ENCODE measurements around the gene IRGQ.

Gene IRGQ, protein sequence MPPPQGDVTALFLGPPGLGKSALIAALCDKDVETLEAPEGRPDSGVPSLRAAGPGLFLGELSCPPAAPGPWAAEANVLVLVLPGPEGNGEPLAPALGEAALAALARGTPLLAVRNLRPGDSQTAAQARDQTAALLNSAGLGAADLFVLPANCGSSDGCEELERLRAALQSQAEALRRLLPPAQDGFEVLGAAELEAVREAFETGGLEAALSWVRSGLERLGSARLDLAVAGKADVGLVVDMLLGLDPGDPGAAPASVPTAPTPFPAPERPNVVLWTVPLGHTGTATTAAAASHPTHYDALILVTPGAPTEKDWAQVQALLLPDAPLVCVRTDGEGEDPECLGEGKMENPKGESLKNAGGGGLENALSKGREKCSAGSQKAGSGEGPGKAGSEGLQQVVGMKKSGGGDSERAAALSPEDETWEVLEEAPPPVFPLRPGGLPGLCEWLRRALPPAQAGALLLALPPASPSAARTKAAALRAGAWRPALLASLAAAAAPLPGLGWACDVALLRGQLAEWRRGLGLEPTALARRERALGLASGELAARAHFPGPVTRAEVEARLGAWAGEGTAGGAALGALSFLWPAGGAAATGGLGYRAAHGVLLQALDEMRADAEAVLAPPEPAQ

DNA sequence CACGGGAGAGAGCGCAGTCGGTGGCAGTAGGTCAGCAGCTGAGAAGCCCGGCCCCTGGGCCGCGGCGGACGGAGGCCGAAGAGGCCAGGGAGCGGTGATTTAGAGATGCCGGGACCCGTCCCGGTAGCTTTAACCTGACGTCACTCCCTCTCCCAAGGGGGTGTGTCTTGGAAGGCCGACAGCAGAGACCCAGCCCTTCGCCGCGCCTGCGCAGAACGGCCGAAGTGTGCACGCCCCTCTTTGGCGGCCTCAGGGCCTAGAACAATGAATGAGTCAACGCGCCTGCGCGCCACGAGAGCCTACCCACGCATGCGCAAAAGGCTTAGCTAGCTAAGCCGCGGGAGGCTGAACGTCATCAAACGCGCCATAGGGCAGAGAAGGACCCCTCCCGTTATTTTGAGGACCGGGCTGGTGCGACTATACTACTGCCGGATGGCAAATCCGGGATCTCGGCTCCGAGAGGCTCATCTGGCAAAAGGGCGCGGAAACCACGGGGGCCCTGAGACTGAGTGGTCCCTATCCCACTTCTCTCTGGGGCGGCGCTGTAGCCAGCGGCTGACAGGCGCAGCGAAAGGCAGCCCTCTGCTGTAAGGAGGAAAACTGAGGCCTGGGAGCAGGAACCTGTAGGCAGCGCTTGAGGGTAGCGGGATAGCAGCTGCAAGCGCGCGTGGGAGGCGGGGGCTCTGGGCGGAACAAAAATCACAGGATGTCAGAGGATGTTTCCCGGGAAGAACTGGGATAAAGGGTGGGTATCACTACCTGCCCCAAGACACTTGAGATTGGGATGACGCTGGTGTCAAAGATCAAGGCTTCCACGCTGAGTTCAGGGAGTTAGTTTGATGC is at the start of gene IRGQ, which contains the start of gene ZNF576:
IRGQ (minus strand) TSS at position 136 of the 843 bp plus-strand sequence. CDS start 796 bp downstream, outside the sequence.
ZNF576 (plus strand) TSS at position 597 of the 843 bp plus-strand sequence. CDS start 514 bp downstream, outside the sequence.
- Histone ChIP-seq H4K20me1 (ENCODE audit: insufficient read depth) (no peaks in the 10 kb centered on the region), H3K36me3 (ENCODE audit: insufficient read depth) (no peaks in the 10 kb centered on the region), H2AFZ (ENCODE audit: low read depth) (peak within 1 kb of the TSS; percentile 81), H3K4me1 (ENCODE audit: low read depth, poor library complexity, severe bottlenecking) (peaks cover 14% of the 10 kb centered on the region), H3K4me2 (peak within 1 kb of the TSS; percentile 89), H3K27me3 (ENCODE audit: insufficient read depth, low read depth) (no peaks in the 10 kb centered on the region), H3K79me2 (ENCODE audit: insufficient read depth, low read depth) (peaks cover 35% of the 10 kb centered on the region), H3K9ac (peak within 1 kb of the TSS; percentile 95), H3K27ac (peak within 1 kb of the TSS; percentile 93), H3K4me3 (IDR thresholded peaks at IDR 0.05; ENCODE audit: insufficient read depth, low read depth, low read length) (peak within 1 kb of the TSS; percentile 56)
- TF ChIP-seq, protein P1, sequence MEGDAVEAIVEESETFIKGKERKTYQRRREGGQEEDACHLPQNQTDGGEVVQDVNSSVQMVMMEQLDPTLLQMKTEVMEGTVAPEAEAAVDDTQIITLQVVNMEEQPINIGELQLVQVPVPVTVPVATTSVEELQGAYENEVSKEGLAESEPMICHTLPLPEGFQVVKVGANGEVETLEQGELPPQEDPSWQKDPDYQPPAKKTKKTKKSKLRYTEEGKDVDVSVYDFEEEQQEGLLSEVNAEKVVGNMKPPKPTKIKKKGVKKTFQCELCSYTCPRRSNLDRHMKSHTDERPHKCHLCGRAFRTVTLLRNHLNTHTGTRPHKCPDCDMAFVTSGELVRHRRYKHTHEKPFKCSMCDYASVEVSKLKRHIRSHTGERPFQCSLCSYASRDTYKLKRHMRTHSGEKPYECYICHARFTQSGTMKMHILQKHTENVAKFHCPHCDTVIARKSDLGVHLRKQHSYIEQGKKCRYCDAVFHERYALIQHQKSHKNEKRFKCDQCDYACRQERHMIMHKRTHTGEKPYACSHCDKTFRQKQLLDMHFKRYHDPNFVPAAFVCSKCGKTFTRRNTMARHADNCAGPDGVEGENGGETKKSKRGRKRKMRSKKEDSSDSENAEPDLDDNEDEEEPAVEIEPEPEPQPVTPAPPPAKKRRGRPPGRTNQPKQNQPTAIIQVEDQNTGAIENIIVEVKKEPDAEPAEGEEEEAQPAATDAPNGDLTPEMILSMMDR (conservative IDR thresholded peaks at IDR 0.05; ENCODE audit: low read depth, low read length): no peak

DNA sequence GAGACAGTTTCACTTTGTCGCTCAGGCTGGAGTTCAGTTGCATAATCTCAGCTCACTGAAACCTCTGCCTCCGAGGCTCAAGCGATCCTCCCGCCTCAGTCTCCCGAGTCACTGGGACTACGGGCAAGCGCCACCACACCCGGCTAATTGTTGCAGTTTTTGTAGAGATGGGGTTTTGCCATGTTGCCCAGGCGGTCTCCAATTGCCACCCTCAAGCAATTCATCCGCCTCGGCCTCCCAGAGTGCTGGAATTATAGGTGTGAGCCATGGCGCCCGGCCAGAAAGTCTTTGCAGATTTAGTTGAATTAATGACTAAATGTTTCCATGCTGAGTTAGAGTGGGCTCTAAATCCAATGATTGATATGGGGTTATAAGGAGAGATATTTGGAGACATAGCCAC is 48.2 kb upstream of the IRGQ start:
- Histone ChIP-seq H3K27ac (no peak overlapping the region), H3K79me2 (ENCODE audit: insufficient read depth, low read depth) (no peaks in the 10 kb centered on the region), H3K4me3 (IDR thresholded peaks at IDR 0.05; ENCODE audit: insufficient read depth, low read depth, low read length) (no peak overlapping the region), H3K36me3 (ENCODE audit: insufficient read depth) (no peaks in the 10 kb centered on the region), H3K4me1 (ENCODE audit: low read depth, poor library complexity, severe bottlenecking) (no peaks in the 10 kb centered on the region), H3K9ac (no peak overlapping the region), H3K4me2 (no peak overlapping the region), H2AFZ (ENCODE audit: low read depth) (no peak overlapping the region), H3K27me3 (ENCODE audit: insufficient read depth, low read depth) (peaks cover 3% of the 10 kb centered on the region), H4K20me1 (ENCODE audit: insufficient read depth) (no peaks in the 10 kb centered on the region)
- TF ChIP-seq, protein P1 (conservative IDR thresholded peaks at IDR 0.05; ENCODE audit: low read depth, low read length): no peak

DNA sequence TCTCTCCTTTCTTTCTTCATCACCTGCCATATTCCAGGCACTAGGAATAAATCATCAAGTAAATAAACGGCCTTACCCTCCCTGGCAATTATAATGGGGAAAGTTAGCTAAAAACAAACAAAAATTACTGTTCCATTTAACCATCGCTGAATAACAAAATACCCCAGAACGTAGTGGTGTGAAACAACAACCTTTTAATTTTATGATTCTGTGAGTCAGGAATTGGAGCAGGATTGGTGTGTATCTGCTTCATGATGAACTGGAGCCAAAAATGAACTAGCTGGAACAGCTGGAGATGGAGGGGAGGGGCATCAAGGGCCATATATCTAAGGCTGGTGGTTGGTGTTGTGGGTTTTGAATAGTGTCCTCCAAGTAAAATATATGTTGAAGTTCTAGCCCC is 47.4 kb upstream of the IRGQ start:
- H3K79me2 ChIP-seq (ENCODE audit: insufficient read depth, low read depth): no peaks in the 10 kb centered on the region
- H3K4me2 ChIP-seq: no peak overlapping the region
- H3K4me3 ChIP-seq (IDR thresholded peaks at IDR 0.05; ENCODE audit: insufficient read depth, low read depth, low read length): no peak overlapping the region
- peaks cover 11% of the 10 kb centered on the region for H3K27me3 ChIP-seq (ENCODE audit: insufficient read depth, low read depth)
- H3K27ac ChIP-seq: no peak overlapping the region
- H3K36me3 ChIP-seq (ENCODE audit: insufficient read depth): no peaks in the 10 kb centered on the region
- no peaks in the 10 kb centered on the region for H3K4me1 ChIP-seq (ENCODE audit: low read depth, poor library complexity, severe bottlenecking)
- no peak overlapping the region for H2AFZ ChIP-seq (ENCODE audit: low read depth)
- H3K9ac ChIP-seq: no peak overlapping the region
- TF ChIP-seq, protein P1 (conservative IDR thresholded peaks at IDR 0.05; ENCODE audit: low read depth, low read length): no peak
- H4K20me1 ChIP-seq (ENCODE audit: insufficient read depth): no peaks in the 10 kb centered on the region

DNA sequence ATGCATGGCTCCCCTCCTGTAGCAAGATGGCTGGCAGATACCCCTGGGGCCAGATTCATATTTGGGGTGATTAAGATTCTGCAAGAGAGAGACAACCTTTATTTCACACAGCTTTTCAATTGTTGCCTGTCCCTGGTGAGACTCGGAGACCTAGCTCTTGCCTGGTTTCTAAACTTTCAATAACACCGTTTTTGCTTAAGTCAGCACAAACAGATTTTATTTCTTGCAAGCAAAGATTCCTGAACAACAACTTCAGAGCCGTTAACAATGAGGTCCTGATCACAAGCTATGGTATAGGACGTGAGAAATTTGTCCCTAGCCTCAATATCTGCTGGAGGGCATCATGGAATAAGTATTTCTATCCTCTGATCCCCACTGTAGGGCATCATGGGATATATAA is 46.6 kb upstream of the IRGQ start:
- Histone ChIP-seq H3K27me3 (ENCODE audit: insufficient read depth, low read depth) (peaks cover 19% of the 10 kb centered on the region), H3K27ac (no peak overlapping the region), H3K36me3 (ENCODE audit: insufficient read depth) (no peaks in the 10 kb centered on the region), H3K9ac (no peak overlapping the region), H3K4me1 (ENCODE audit: low read depth, poor library complexity, severe bottlenecking) (no peaks in the 10 kb centered on the region), H2AFZ (ENCODE audit: low read depth) (no peak overlapping the region), H4K20me1 (ENCODE audit: insufficient read depth) (no peaks in the 10 kb centered on the region), H3K4me3 (IDR thresholded peaks at IDR 0.05; ENCODE audit: insufficient read depth, low read depth, low read length) (no peak overlapping the region), H3K79me2 (ENCODE audit: insufficient read depth, low read depth) (no peaks in the 10 kb centered on the region), H3K4me2 (no peak overlapping the region)
- TF ChIP-seq, protein P1 (conservative IDR thresholded peaks at IDR 0.05; ENCODE audit: low read depth, low read length): no peak

Measured in KMS-11 (cell line).